Measurements from ENCODE around the gene SPAG16.

DNA sequence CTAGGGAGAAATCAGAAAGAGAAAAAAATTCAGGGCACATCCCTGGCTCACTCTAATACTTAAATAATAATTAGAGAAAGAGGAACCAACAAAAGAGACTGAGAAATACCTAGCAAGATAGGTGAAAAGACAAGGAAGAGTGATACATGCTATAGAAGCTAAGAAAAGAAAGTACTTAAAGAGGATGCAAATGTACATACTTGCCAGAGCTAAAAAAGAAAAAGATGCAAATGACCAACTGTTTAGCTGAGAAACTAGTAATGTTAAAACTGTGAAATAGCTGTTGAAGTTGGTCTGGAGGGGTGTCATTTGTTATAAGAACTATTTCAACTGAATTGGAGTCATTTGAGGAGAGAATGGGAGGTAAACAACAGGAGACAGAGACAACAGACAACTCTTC, 412.2 kb downstream of the SPAG16 start:
- TF ChIP-seq CTCF (IDR thresholded peaks at IDR 0.05) = no peak
- no peak for TF ChIP-seq POLR2A (IDR thresholded peaks at IDR 0.05)

Data from breast epithelium (tissue), 3 donors.